Stimulated activated CD8-positive, alpha-beta memory T cell treated with anti-CD3 and anti-CD28 coated beads, Interleukin-12 subunit alpha, Interleukin-12 subunit beta, amount 100 ng/mL, for 24 hours (primary cell): ENCODE data around the gene LTA.

Source experiments
- DNase-seq: peaks from one replicate; pipeline ENCODE4 v3.0.0-alpha.2; 2020; ENCODE audit errors: extremely low read depth

Gene LTA, protein sequence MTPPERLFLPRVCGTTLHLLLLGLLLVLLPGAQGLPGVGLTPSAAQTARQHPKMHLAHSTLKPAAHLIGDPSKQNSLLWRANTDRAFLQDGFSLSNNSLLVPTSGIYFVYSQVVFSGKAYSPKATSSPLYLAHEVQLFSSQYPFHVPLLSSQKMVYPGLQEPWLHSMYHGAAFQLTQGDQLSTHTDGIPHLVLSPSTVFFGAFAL

GRCh38 chr6:31572041-31572911, at the start of gene LTA:
TSS of gene LTA (plus strand) at chr6:31572289. CDS start at chr6:31572743, 454 bp downstream.
- DNase-seq = peak; percentile 47

DNA sequence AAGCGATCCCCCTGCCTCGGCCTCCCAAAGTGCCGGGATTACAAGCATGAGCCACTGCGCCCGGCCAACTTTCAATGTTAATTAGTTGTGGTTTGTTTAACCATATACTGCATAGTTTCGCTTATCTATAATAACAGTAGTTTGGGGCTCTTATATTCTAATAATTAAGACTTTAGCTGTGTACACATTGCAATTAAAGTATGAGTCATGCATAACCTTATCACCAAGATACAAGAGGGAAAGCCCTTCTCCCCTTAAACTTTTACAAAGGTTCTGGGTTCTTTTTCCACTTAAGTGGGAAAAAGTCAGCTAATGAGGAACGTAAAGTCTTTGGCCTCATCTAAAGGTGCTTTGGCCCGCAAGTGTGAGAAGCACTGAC, 46.5 kb upstream of the LTA start:
- DNase-seq = no peak

DNA sequence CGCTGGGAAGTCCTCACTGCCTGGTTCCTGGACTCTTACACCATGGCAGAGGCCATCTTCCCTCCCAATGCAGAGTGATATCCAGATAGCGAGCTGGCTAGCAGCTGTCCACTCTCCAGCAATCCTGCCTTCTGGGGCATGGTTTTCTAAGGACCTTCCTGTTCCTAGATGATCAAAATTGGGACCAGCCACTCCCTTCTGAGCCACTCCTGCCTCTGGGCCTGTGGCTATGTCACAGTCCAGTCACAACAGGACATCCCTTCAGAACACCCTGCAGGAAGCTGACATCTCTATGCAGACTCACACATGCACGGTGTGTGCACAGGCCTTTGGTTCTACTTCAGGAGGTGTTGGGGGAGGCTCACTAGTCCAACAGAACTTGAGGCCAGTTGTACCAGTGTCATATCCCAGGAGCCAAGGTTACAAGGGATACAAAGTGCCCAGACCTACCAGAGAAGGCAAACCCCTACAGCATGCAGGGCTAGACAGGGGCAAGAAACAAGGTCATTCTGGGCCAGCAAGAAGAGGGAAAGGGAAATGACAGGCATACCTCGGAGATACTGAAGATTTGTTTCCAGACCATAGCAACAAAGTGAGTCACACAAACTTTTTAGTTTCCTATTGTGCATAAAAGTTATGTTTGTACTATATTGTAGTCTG, 46.0 kb upstream of the LTA start:
- DNase-seq = no peak

GRCh38 chr6:31528307-31528777, 43.7 kb upstream of the LTA start:
- DNase-seq = no peak

- DNase-seq = no peak
Observed at GRCh38 chr6:31528821-31529328, 43.2 kb upstream of the LTA start, which contains the start of gene MCCD1. TSS of gene MCCD1 (plus strand) at chr6:31528962. CDS start at chr6:31529015, 53 bp downstream.

DNA sequence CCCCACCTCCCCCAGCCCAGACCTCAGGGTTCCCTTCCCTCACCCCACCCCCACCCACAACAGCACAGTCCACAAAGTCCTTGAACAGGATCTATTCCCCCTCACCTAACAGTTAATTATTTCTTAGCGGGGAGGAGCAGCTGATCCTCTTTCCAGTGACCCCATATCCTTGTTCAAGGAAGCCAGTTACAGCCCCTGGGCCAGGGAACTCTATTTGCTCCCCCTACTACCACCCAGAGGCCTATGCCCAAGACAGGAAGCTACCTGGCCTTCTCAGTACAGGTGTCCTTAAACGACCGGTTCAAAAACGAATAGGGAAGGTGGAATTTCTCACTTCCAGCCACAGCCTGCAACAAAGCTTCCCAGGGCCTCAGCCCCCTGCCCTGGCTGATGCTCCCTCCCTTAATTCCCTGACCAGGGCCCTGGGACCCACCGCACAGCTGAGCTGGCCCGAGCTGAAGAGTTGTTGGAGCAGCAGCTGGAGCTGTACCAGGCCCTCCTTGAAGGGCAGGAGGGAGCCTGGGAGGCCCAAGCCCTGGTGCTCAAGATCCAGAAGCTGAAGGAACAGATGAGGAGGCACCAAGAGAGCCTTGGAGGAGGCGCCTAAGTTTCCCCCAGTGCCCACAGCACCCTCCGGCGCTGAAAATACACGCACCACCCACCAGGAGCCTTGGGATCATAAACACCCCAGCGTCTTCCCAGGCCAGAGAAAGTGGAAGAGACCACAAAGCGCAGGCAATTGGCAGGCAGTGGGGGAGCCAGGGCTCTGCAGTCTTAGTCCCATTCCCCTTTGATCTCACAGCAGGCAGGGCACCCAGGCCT, 42.5 kb upstream of the LTA start:
- DNase-seq = no peak

GRCh38 chr6:31530659-31531058, 41.4 kb upstream of the LTA start:
- no peak for DNase-seq

GRCh38 chr6:31531162-31531561, 40.9 kb upstream of the LTA start:
- no peak for DNase-seq

DNA sequence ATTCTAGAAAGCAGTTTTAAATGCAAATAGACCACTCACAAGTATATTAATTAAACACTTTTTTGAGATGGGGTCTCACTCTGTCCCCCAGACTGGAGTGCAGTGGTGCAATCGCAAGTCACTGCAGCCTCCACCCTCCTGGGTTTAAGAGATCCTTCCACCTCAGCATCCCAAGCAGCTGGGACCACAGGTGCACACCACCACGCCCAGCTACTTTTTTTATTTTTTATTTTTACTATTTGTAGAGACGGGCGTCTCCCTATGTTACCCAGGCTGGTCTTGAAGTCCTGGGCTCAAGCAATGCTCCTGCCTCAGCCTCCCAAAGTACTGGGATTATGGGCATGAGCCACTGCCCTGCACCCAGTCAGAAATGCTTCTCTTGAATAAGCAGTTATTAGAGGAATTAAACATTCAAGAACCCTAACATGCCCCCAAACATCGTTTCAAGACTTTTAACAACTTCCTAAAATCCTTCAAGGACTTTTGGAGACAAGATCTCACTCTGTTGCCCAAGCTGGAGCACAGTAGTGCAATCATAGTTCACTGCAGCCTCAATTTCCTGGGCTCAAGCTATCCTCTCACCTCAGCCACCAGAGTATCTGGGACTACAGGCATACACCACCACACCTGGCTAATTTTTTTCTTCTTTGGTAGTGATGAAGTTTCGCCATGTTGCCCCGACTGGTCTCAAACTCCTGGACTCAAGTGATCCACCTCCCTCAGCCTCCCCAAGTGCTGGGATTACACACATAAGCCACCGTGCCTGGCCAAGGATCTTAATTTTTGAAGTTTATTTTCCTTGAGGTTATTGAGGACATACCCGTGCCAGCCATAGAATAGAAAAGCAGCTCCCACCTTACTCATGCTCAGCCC, 40.1 kb upstream of the LTA start:
- no peak for DNase-seq

GRCh38 chr6:31532644-31533454, 39.2 kb upstream of the LTA start:
- DNase-seq = no peak

- no peak for DNase-seq
Observed at GRCh38 chr6:31533455-31533841, 38.6 kb upstream of the LTA start.

GRCh38 chr6:31534011-31534410, 38.1 kb upstream of the LTA start:
- no peak for DNase-seq

DNA sequence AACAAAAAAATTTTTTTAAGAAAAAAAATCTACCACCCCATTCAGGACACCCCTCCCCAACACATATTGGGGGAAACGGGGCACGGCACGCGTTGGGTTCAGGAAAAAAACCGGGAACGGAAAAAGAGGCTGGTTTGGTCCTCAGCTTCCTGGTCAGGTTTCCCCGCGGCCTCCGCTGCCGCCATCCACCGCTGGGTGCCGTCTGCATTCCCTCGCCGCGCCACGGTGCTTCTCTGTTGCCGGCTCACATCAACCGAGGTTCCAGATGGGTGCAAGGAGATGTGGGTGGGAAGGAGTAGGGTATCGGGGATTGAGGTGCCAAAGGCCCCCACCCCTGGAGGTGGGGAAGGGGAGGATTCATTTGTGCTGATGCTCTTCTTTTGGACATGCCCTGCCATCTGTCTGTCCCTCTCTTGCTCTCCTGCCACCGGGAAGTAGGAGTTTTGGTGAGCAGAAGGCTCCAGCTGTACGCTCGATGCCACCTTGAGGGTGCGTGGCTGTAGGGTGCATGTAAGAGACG, 37.5 kb upstream of the LTA start:
- no peak for DNase-seq

DNA sequence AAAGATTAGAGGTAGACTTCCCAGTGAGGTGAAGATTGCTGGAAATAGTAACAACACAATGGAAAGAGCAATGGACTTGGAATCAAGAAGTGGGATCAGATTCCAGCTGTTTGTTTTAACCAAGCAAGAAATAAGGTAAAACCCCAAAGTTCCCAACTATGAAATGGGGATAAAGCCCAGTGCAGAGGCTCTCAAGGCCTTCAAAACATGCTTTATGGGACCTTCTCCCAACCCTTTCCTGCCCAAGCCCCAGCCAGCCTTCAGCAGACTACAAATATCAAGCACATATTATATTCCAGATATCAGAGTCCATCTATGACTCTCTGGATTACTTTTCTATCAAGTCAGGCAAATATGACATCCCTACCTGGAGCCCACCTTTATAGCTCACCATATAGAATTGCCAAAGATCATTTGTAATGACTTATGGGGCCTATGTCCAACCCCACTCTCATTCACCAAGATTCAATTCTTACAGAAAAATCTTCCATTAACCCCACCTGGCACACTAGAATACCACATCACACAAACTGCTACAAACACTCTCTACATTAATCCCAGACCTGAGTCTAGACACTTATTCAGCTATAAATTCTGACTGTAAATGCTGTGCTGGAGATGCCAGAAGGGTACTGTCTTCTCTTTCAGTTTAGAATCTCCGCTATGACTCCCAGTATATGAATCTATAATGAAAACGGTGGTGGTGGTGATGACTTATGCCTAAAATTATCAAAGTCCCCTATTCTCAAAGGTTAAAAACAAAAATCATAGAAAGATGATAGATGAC, 36.4 kb upstream of the LTA start:
- DNase-seq = no peak

DNA sequence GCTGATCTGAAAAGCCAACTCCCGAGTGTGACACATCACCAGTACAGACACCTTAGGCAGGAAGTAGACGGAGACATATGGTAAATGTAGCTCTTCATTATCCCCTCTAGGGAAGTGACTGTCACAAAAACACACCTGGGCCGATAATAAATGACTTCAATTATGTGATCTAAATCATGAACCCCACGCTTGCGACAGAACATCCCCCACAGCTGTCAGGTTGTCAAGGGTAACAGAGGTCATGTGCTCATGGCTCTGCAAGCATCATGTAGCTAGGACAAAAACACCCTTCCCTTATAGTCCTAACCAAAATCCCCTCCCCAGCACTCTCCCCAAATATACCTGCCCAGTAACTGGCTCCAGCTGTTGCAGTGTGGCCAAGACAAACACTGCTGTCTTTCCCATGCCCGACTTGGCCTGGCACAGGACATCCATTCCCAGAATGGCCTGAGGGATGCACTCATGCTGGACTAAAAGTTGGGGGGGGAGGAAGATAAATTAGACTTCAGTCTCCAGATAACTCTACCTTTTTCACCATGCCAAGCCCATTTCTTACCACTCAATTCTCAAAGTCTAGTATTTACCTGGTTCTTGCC, 33.2 kb upstream of the LTA start:
- no peak for DNase-seq

DNA sequence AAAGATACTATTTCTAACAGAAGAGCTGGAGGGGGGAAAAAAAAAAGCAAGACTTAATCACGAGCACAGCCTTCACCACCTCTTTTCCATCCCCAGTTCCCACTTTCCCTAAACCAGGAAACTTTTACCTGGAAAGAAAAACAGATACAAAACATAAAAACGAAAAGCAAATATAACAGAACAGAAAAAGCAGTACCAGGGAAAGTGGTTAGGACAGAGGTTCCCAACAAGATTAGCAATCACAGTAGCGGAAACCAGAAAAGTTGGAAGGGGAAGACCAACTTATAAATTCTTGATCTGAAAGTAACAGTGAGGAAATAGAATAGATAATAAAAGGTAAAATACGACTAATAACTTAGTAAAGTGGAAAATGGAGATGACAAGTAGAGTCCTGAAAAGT, 31.4 kb upstream of the LTA start:
- DNase-seq = no peak

GRCh38 chr6:31541059-31541657, 30.9 kb upstream of the LTA start:
- no peak for DNase-seq
